ENCODE results near the gene CIAO2B.
"Not testable (repeated sequence)": the region's sequence is repeated elsewhere in the genome, so short reads cannot be mapped to it uniquely, and the experiment has no call there.

The CIAO2B gene

GRCh38 chr16:66937725-66938337 lies 3.6 kb upstream of the CIAO2B start:
- H3K9me3 ChIP-seq = no peaks in the 10 kb centered on the region
- H3K27ac ChIP-seq = no peak overlapping the region
- peaks cover 20 to 23% of the 10 kb centered on the region in 2 experiments for H3K4me1 ChIP-seq (ENCODE audit: control insufficient read depth in 1 of 2, insufficient read depth in 1 of 2, low read depth in 1 of 2, low read length in 1 of 2)
- no peak for TF ChIP-seq CTCF (IDR thresholded peaks at IDR 0.05)
- H3K4me3 ChIP-seq (ENCODE audit: low read depth in 1 of 2, low read length in 1 of 2) = no peak overlapping the region
- no peaks in the 10 kb centered on the region for H3K27me3 ChIP-seq
- peaks cover 48% of the 10 kb centered on the region for H3K36me3 ChIP-seq

GRCh38 chr16:66936889-66937554 lies 2.8 kb upstream of the CIAO2B start:
- H3K4me3 ChIP-seq (ENCODE audit: low read depth in 1 of 2, low read length in 1 of 2) = no peak overlapping the region
- peaks cover 46% of the 10 kb centered on the region for H3K36me3 ChIP-seq
- H3K4me1 ChIP-seq (ENCODE audit: control insufficient read depth in 1 of 2, insufficient read depth in 1 of 2, low read depth in 1 of 2, low read length in 1 of 2) = peaks cover 20 to 23% of the 10 kb centered on the region in 2 experiments

GRCh38 chr16:66936462-66936861 lies 2.3 kb upstream of the CIAO2B start:
- Histone ChIP-seq H3K36me3 (peaks cover 44% of the 10 kb centered on the region), H3K27me3 (no peaks in the 10 kb centered on the region), H3K27ac (peak overlapping the region; percentile 5), H3K4me1 (ENCODE audit: control insufficient read depth in 1 of 2, insufficient read depth in 1 of 2, low read depth in 1 of 2, low read length in 1 of 2) (peaks cover 20 to 23% of the 10 kb centered on the region in 2 experiments), H3K4me3 (ENCODE audit: low read depth in 1 of 2, low read length in 1 of 2) (no peak overlapping the region), H3K9me3 (no peaks in the 10 kb centered on the region)
- no peak for TF ChIP-seq CTCF (IDR thresholded peaks at IDR 0.05)

More at GRCh38 chr16:66936889-66937554, 2.8 kb upstream of the CIAO2B start:
- Histone ChIP-seq H3K9me3 (no peaks in the 10 kb centered on the region), H3K27ac (no peak overlapping the region), H3K27me3 (no peaks in the 10 kb centered on the region)
- TF ChIP-seq CTCF (IDR thresholded peaks at IDR 0.05) = no peak

GRCh38 chr16:66935314-66936011 lies 1.3 kb upstream of the CIAO2B start, which contains the start of gene CES2:
Gene CES2 (plus strand): TSS chr16:66935516. CDS start chr16:66935636, 120 bp downstream.
- Histone ChIP-seq H3K4me1 (ENCODE audit: control insufficient read depth in 1 of 2, insufficient read depth in 1 of 2, low read depth in 1 of 2, low read length in 1 of 2) (peaks cover 20 to 23% of the 10 kb centered on the region in 2 experiments), H3K27ac (peak within 1 kb of the TSS; percentile 86), H3K27me3 (no peaks in the 10 kb centered on the region), H3K9me3 (no peaks in the 10 kb centered on the region), H3K36me3 (peaks cover 34% of the 10 kb centered on the region), H3K4me3 (ENCODE audit: low read depth in 1 of 2, low read length in 1 of 2) (peak within 1 kb of the TSS; percentile 84 to 92)
- TF ChIP-seq CTCF (IDR thresholded peaks at IDR 0.05) = no peak

GRCh38 chr16:66934839-66935313 lies 674 bp upstream of the CIAO2B start:
- peak overlapping the region; percentile 86 for H3K27ac ChIP-seq
- H3K27me3 ChIP-seq, H3K9me3 ChIP-seq: not testable (repeated sequence)
- H3K4me3 ChIP-seq (ENCODE audit: low read depth in 1 of 2, low read length in 1 of 2) = peak overlapping the region; percentile 84 to 92
- H3K36me3 ChIP-seq = peaks cover 29% of the 10 kb centered on the region
- H3K4me1 ChIP-seq (ENCODE audit: control insufficient read depth in 1 of 2, insufficient read depth in 1 of 2, low read depth in 1 of 2, low read length in 1 of 2) = peaks cover 20 to 23% of the 10 kb centered on the region in 2 experiments
